Thyroid gland (tissue), 4 donors: ENCODE data around the gene MPG.

Source experiments
- POLR2A ChIP-seq, 2 donors: fragments of 450-650 bp; IDR thresholded peaks; one replicate each; pipeline ENCODE4 v1.6.1; 2017; ENCODE audit warnings: antibody characterized with exemption in 2 of 2, mild to moderate bottlenecking in 2 of 2, moderate library complexity in 1 of 2
- TF ChIP-seq, protein P1 (sequence below), 6 experiments: fragments of 200-600 bp in 3 of 6; fragments of 450-650 bp in 3 of 6; sonication (generic) in 3 of 6; IDR thresholded peaks; one replicate each; pipeline ENCODE4 v1.5.1; 2016 to 2019; ENCODE audit warnings: antibody characterized with exemption in 6 of 6, mild to moderate bottlenecking in 2 of 6, inconsistent platforms in 1 of 6, moderate library complexity in 1 of 6

DNA sequence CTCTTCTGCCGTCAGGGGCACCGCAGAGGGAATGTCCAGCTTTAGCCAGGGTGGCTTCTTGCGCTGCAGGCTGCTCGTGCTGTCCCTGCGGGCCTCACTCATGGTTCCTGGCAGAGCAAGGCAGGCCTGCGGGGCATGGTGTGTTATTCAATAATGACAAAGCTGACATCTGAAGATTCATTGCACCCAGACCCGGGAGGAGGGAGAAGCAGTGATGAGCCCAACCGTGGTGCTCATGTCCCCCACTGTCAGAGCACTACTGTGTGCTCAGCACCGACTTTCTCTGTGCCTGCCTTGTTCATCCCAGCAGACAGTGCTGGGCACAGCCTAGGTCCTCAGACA is 13.1 kb upstream of the MPG start:
- TF ChIP-seq, protein P1, sequence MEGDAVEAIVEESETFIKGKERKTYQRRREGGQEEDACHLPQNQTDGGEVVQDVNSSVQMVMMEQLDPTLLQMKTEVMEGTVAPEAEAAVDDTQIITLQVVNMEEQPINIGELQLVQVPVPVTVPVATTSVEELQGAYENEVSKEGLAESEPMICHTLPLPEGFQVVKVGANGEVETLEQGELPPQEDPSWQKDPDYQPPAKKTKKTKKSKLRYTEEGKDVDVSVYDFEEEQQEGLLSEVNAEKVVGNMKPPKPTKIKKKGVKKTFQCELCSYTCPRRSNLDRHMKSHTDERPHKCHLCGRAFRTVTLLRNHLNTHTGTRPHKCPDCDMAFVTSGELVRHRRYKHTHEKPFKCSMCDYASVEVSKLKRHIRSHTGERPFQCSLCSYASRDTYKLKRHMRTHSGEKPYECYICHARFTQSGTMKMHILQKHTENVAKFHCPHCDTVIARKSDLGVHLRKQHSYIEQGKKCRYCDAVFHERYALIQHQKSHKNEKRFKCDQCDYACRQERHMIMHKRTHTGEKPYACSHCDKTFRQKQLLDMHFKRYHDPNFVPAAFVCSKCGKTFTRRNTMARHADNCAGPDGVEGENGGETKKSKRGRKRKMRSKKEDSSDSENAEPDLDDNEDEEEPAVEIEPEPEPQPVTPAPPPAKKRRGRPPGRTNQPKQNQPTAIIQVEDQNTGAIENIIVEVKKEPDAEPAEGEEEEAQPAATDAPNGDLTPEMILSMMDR (IDR thresholded peaks at IDR 0.05), result no peak
- TF ChIP-seq POLR2A (IDR thresholded peaks at IDR 0.05), result no peak
